IMR-90 (cell line): ENCODE measurements around the gene BRCA1. TPM values are rescaled to one million over a fixed set of nuclear protein-coding genes. Genes with fewer than 3 reads are reported as not detected.

ENCODE experiments used
- BHLHE40 ChIP-seq: fragments of 150-350 bp; IDR thresholded peaks from 2 replicates; pipeline ENCODE4 v1.6.1; 2016; ENCODE audit warnings: mild to moderate bottlenecking, low read depth, low read length
- CEBPB ChIP-seq: IDR thresholded peaks from 2 replicates; pipeline ENCODE4 v1.6.1; 2012; ENCODE audit warnings: low read depth, low read length, improper control_type of control experiment
- FOS ChIP-seq: fragments of 150-350 bp; IDR thresholded peaks from 2 replicates; pipeline ENCODE4 v1.6.1; 2016; ENCODE audit warnings: low read depth, low read length
- MAFK ChIP-seq: IDR thresholded peaks from 2 replicates; pipeline ENCODE4 v1.6.1; 2012; ENCODE audit warnings: low read depth, low read length, improper control_type of control experiment
- MXI1 ChIP-seq: IDR thresholded peaks from 2 replicates; pipeline ENCODE4 v1.6.1; 2012; ENCODE audit warnings: low read depth, mild to moderate bottlenecking, low read length, moderate library complexity, borderline replicate concordance
- NFE2L2 ChIP-seq: fragments of 150-350 bp; IDR thresholded peaks from 2 replicates; pipeline ENCODE4 v1.6.1; 2016; ENCODE audit warnings: low read depth, mild to moderate bottlenecking, low read length
- RAD21 ChIP-seq: IDR thresholded peaks from 2 replicates; pipeline ENCODE4 v1.6.1; 2012; ENCODE audit warnings: low read length, improper control_type of control experiment
- RFX5 ChIP-seq: IDR thresholded peaks from 2 replicates; pipeline ENCODE4 v1.8.0; 2012; ENCODE audit warnings: low read depth, mild to moderate bottlenecking, low read length, moderate library complexity
- SMC3 ChIP-seq: fragments of 150-350 bp; IDR thresholded peaks from 2 replicates; pipeline ENCODE4 v1.6.1; 2016; ENCODE audit warnings: low read depth, mild to moderate bottlenecking, antibody characterized with exemption, low read length, moderate library complexity
- polyA plus RNA-seq, 3 experiments: library from polyadenylated mRNA; depleted of rRNA; stranded (reverse); fragments of >200 nt; gene quantifications; 2 replicates each; pipeline ENCODE4 v1.2.3, GENCODE V29; 2012; ENCODE audit warnings: low replicate concordance in 1 of 3
- total RNA-seq: library from RNA; depleted of rRNA; stranded (reverse); fragments of >200 nt; gene quantifications from 2 replicates; pipeline ENCODE4 v1.2.3, GENCODE V29; 2012

Gene BRCA1
- total and polyA plus RNA-seq, 2 of the 4 experiments (the other 2 are of a cell fraction), result 8.3 to 17.7 TPM

- TF ChIP-seq BHLHE40 (peak; percentile 97), MXI1 (peak; percentile 96), RFX5 (no peak), SMC3 (peak; percentile 72), MAFK (peak; percentile 43; the same call in 1 of the 2 replicates), FOS (peak; percentile 72), RAD21 (peak; percentile 67), NFE2L2 (peak; percentile 26; the same call in 1 of the 2 replicates), CEBPB (no peak)
These were observed 126.9 kb downstream of the BRCA1 start, which contains the start of gene RPL27 (continued) for GRCh38 chr17:42997984-42998938.
